Esophagus squamous epithelium (tissue), 4 donors: Measurements from ENCODE around the gene HOTAIR.

Experiments
- POLR2A ChIP-seq, 4 donors: fragments of 450-650 bp; IDR thresholded peaks; one replicate each; pipeline ENCODE4 v1.6.1; 2017; ENCODE audit warnings: antibody characterized with exemption in 4 of 4, mild to moderate bottlenecking in 4 of 4, moderate library complexity in 3 of 4
- TF ChIP-seq, protein P1 (sequence below), 6 experiments: fragments of 450-650 bp in 4 of 6; fragments of 200-600 bp in 2 of 6; sonication (generic) in 2 of 6; IDR thresholded peaks; one replicate each; pipeline ENCODE4 v1.5.1; 2016 to 2019; ENCODE audit warnings: antibody characterized with exemption in 6 of 6, mild to moderate bottlenecking in 4 of 6, moderate library complexity in 4 of 6

DNA sequence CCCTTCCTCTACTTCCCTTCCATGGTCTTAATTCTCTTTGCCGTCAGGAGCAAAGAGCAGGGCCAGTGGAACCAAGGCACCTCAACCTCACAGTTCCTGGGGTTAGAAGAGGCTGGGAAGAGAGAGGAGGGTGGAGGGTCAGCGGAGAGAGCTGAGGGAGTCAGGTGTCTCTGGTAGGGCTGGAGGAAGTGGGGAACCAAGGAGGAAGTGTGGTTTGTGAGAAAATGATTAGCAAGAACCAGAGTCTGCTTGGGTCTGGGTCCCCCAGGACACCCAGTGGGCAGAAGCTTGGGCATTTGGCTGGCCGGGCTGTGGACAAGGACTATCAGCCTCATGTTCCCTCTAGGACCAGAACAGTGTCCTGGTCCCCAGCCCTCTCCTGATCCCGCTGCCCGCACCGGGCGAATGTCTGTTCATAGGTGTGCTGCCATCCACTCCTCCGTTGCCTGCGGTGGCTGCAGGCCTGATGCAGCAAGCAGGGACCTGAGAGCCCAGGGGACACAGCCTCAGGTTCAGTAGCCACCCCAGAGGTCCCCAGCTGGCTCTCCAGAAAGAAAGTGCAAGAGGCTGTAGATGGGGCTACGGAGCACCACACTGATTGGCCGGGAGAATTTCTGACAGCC, 17.7 kb downstream of the HOTAIR start:
- TF ChIP-seq, protein P1, sequence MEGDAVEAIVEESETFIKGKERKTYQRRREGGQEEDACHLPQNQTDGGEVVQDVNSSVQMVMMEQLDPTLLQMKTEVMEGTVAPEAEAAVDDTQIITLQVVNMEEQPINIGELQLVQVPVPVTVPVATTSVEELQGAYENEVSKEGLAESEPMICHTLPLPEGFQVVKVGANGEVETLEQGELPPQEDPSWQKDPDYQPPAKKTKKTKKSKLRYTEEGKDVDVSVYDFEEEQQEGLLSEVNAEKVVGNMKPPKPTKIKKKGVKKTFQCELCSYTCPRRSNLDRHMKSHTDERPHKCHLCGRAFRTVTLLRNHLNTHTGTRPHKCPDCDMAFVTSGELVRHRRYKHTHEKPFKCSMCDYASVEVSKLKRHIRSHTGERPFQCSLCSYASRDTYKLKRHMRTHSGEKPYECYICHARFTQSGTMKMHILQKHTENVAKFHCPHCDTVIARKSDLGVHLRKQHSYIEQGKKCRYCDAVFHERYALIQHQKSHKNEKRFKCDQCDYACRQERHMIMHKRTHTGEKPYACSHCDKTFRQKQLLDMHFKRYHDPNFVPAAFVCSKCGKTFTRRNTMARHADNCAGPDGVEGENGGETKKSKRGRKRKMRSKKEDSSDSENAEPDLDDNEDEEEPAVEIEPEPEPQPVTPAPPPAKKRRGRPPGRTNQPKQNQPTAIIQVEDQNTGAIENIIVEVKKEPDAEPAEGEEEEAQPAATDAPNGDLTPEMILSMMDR (IDR thresholded peaks at IDR 0.05) = no peak
- no peak for TF ChIP-seq POLR2A (IDR thresholded peaks at IDR 0.05)
